ENCODE results near the gene DNAJC1.

DNAJC1 gene

GRCh38 chr10:21758696-21759095 lies 244.8 kb downstream of the DNAJC1 start:
- H3K27me3 ChIP-seq = no peaks in the 10 kb centered on the region
- no peaks in the 10 kb centered on the region for H3K9me3 ChIP-seq
- H3K27ac ChIP-seq = no peak overlapping the region
- H3K4me1 ChIP-seq (ENCODE audit: control insufficient read depth in 1 of 2, insufficient read depth in 1 of 2, low read depth in 1 of 2, low read length in 1 of 2) = peaks cover 6 to 9% of the 10 kb centered on the region in 2 experiments
- no peak overlapping the region for H3K4me3 ChIP-seq (ENCODE audit: low read depth in 1 of 2, low read length in 1 of 2)
- no peak for TF ChIP-seq CTCF (IDR thresholded peaks at IDR 0.05)
- no peaks in the 10 kb centered on the region for H3K36me3 ChIP-seq

DNA sequence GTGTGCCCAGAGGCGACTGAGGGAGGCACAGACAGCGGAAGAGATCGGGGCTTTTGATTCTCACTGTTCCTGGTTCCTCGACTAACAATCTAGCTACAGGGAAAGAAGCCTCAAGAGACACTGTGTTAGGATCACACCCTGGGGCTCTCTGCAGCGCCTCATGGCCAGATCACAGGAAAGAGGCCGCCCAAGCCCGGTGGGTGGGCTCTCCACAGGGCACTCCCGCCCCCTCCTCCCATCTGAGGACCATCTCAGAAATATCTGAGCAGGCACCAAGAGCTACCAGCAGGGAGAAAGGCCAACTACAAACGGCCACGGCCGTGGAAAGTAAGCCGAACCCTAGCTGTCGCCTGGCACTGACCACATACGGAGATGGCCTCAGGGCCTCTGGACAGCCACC lies 245.3 kb downstream of the DNAJC1 start:
- Histone ChIP-seq H3K4me3 (ENCODE audit: low read depth in 1 of 2, low read length in 1 of 2) (no peak overlapping the region), H3K9me3 (no peaks in the 10 kb centered on the region), H3K36me3 (no peaks in the 10 kb centered on the region), H3K4me1 (ENCODE audit: control insufficient read depth in 1 of 2, insufficient read depth in 1 of 2, low read depth in 1 of 2, low read length in 1 of 2) (peaks cover 6 to 9% of the 10 kb centered on the region in 2 experiments), H3K27me3 (no peaks in the 10 kb centered on the region), H3K27ac (no peak overlapping the region)
- TF ChIP-seq CTCF (IDR thresholded peaks at IDR 0.05) = no peak

DNA sequence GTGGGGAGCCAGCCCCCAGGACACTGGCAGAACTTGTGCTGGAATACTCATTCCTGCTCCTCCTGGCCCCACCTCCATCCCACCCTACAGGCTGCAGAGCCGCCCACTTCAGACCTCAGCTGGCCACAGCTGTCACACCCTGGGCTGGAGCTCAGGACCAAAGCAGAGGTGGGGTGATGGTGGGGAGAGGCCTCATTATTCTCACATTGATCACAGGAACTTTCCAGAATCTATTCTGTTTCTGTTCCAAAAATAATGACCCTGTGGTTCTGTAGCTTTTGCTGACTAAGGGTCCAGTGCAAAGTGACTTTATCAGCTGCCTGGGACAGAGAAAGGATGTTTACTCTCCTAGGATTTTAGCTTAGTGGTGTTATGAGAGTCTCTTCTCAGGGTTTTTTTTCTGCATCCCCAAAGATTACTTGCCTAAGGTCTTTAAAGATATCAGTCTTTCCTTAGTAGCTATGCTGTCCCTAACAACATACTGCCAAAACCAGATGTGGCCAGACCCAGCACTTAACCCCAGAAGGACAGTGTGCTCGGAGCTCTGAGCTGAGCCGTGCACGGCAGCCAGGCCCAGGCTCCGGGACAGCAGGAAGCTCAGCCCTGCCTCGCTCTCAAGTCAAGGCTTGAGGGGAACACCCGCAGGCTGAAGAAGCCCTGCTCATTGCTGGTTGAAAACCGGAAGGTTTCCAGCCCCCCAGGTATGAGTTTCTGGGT lies 246.2 kb downstream of the DNAJC1 start:
- no peaks in the 10 kb centered on the region for H3K9me3 ChIP-seq
- no peak for TF ChIP-seq CTCF (IDR thresholded peaks at IDR 0.05)
- H3K27me3 ChIP-seq = no peaks in the 10 kb centered on the region
- no peaks in the 10 kb centered on the region for H3K36me3 ChIP-seq
- no peak overlapping the region for H3K27ac ChIP-seq
- H3K4me1 ChIP-seq (ENCODE audit: control insufficient read depth in 1 of 2, insufficient read depth in 1 of 2, low read depth in 1 of 2, low read length in 1 of 2) = peaks cover 6 to 9% of the 10 kb centered on the region in 2 experiments
- H3K4me3 ChIP-seq (ENCODE audit: low read depth in 1 of 2, low read length in 1 of 2) = no peak overlapping the region

GRCh38 chr10:21756707-21757106 lies 246.8 kb downstream of the DNAJC1 start:
- no peaks in the 10 kb centered on the region for H3K36me3 ChIP-seq
- no peak for TF ChIP-seq CTCF (IDR thresholded peaks at IDR 0.05)
- H3K9me3 ChIP-seq = no peaks in the 10 kb centered on the region
- no peak overlapping the region for H3K27ac ChIP-seq
- no peak overlapping the region for H3K4me3 ChIP-seq (ENCODE audit: low read depth in 1 of 2, low read length in 1 of 2)
- H3K27me3 ChIP-seq = no peaks in the 10 kb centered on the region
- H3K4me1 ChIP-seq (ENCODE audit: control insufficient read depth in 1 of 2, insufficient read depth in 1 of 2, low read depth in 1 of 2, low read length in 1 of 2) = peaks cover 6 to 9% of the 10 kb centered on the region in 2 experiments

GRCh38 chr10:21754410-21755011 lies 249.0 kb downstream of the DNAJC1 start:
- no peak overlapping the region for H3K27ac ChIP-seq
- no peak for TF ChIP-seq CTCF (IDR thresholded peaks at IDR 0.05)

More at GRCh38 chr10:21754410-21755011, 249.0 kb downstream of the DNAJC1 start:
- no peaks in the 10 kb centered on the region for H3K36me3 ChIP-seq
- peaks cover 6 to 9% of the 10 kb centered on the region in 2 experiments for H3K4me1 ChIP-seq (ENCODE audit: control insufficient read depth in 1 of 2, insufficient read depth in 1 of 2, low read depth in 1 of 2, low read length in 1 of 2)
- no peaks in the 10 kb centered on the region for H3K9me3 ChIP-seq
- no peak overlapping the region for H3K4me3 ChIP-seq (ENCODE audit: low read depth in 1 of 2, low read length in 1 of 2)
- H3K27me3 ChIP-seq = no peaks in the 10 kb centered on the region
